NCI-H1436 treated with DMSO at 0.1 percent for 48 hours (cell line): ENCODE results near the gene ZDHHC24.
"Not testable (repeated sequence)": the region's sequence is repeated elsewhere in the genome, so short reads cannot be mapped to it uniquely, and the experiment has no call there.

ENCODE experiments used
- DNase-seq: peaks from one replicate; lab custom pipeline; 2025; lab: John Stamatoyannopoulos, UW

Gene ZDHHC24

DNA sequence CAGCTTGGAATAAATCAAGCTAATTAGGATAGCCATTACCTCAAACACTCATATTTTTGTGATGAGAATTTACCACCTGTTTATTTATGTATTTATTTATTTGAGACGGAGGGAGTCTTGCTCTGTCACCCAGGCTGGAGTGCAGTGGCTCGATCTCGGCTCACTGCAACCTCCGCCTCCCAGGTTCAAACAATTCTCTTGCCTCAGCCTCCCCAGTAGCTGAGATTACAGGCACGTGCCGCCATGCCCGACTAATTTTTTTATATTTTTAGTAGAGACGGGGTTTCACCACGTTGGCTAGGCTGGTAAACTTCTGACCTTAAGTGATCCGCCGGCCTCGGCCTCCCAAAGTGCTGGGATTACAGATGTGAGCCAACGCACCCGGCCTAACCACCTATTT is 896 bp downstream of the ZDHHC24 start:
- DNase-seq = not testable (repeated sequence)

DNA sequence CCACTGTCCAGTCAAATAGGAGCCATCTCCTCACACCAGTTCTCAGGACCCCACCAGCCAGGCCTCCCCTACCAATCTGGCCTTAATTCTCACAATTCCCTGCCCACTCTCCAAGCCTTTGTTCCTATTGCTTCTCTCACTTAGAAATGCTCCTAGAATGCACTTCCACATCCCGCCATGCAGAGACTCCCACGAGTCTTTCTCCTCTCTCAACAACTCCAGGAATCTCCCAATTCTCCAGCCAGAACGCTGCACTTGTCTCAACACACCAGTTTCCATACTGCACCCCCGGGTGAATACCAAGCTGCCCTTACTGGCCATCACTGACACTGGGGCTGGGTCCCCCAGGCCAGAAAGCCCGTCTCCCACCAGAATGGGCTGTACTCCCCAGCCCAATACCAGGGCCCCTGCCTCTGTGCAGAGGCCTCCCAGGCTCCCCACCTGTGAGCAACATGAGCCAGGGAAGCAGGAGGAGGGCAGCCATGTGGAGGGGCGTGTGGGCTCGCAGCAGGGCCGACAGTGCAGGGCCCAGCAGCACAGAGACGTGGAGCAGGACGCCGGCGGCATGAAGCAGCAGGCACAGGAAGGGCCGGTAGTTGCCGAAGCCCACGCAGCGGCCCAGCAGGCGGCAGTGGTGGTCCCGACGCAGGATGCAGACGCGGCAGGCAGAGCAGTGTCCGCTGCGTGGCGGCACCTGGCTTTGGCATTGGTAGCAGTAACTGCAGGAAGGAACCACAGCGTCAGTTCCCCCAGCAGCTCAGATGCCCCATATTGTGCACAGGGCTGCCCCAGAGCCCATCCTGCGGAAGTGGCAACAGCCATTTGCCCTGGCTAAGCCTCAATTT is 2.4 kb downstream of the ZDHHC24 start:
- DNase-seq = no peak

DNA sequence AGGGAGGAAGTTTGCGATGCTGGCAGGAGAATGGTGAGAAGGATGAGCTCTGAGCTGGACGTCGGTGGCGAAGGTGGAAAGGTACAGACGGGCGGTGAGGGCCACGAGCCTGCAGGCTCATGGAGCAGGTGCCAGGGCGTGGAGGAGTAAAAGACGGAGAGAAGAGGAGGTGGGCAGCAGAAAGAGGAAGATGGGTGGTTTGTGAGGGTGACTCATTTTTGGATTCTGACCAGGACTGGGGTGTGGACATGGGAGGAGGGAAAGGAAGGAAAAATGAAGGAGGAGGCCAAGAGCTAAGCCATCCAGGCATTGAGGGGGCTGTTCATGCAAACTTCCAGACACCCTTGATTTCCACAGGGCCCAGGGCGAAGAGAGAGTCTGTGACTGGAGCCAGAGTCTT is 3.5 kb downstream of the ZDHHC24 start:
- no peak for DNase-seq

DNA sequence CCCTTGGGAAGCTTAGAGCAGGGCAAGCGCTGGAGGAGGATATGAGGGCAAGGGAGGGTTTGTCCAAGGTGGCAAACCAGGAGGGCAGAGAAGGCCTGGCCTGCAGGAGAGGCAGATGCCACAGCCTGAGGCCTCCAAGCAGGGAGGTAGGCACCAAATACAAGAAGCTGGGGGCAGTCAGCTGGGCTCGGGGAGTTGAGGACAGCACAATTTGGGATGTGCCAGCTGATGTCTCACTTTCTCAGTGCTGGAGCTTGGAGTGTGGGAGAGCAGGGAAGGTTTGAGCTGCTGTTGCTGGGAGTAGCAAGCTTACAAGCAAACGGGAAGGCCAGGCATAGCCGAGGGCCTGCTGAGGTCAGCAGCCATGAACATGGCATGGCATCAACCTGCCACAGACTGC is 4.0 kb downstream of the ZDHHC24 start:
- no peak for DNase-seq

DNA sequence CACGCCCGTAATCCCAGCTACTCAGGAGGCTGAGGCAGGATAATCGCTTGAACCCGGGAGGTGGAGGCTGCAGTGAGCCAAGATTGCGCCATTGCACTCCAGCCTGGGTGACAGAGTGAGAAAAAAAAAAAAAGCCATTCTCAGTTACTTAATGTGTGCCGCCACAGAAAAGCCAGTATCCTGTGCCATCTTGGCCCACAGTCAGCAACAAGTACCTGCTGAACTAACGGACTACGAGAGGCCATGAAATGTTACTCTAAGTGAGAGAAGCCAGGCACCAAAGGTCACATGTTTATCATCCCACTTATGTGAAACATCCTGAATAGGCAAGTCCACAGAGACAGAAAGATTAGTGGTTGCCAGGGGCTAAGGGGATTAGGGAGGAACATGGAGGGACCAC is 5.2 kb downstream of the ZDHHC24 start:
- not testable (repeated sequence) for DNase-seq

DNA sequence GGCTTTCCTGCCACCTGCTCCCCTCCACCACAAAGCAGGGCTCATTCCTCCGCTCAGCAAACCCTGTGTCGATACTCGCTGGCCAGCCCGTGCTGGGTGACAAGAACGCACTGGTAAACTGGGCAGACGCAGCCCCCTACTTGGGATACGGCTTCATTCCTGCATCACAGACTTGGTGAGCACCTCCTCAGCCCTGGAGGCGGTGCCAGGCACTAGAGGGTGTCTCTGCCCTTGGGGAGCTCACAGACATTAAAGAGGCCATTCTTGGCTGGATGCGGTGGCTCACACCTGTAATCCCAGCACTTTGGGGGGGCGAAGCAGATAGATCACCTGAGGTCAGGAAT is 6.0 kb downstream of the ZDHHC24 start:
- DNase-seq = no peak

DNA sequence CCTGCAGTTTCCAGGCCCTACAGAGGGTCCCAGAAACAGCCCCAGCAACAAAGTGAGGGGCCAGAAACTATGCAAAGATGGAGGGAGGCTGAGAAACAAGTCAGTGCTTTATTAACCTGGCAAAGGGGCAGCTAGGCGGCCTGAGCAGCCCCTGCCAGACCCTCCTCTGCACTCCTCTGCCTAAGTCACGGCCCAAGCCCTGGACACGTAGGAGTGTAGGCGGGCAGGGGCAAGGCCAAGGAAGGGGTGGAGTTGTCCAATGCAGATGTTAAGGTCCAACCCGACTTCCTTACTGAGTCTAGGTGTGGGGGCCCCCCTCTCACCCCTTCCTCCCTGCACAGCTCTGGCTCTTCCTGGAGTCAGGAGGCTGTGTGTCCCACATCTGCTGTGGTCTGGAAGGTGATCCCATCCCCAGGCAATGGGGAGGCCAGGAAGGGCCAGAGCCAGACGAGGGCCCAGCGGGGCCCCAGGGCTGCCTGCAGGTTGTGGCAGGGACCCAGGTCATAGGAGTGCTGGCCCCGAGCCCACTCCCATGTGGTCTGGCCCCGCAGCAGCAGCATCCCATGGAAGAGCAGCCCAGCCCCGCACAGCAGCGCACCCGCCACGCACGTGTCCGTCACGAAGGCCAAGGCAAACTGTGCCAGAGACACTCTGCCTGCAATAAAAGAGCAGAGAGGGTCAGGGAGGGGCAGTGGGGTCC is 6.5 kb downstream of the ZDHHC24 start:
- DNase-seq = no peak

DNA sequence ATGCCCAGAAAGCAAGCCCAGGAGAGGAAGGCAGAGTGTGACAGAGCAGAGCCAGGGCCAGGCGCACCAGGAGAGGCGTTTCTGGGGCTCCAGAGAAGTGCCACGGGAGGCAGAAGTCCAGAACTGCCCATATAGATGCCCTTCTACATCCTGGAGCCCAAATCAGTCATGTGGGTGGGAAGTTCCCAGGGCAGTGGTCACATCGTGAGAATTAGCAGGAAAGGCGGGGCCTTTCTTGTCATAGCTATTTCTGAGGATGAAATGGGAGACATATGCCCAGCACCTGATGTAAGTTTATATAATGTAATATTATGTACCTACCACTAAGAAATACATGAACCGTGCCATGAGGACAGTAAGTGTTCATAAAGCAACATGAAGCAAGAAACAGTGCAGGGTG is 13.1 kb downstream of the ZDHHC24 start:
- DNase-seq = no peak

DNA sequence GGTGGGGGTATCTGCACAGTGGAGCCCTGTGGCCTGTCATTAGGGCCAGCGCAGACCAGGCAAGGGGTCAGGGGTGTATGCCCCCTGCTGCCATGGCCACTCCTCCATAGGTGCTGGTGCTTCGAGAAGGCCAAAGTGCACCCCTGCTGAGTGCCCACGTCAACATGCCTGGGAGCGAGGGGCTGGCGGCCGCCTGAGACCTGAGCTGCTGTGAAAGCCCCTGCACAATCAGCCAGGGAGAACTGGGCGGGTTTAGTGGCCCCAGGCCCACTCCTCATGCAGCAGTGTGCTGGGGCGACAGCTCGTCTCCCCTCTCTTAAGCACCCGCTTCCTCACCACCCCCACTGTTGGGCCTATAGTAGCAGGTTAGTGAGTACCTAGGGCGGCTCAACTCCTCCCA is 14.0 kb downstream of the ZDHHC24 start:
- no peak for DNase-seq

DNA sequence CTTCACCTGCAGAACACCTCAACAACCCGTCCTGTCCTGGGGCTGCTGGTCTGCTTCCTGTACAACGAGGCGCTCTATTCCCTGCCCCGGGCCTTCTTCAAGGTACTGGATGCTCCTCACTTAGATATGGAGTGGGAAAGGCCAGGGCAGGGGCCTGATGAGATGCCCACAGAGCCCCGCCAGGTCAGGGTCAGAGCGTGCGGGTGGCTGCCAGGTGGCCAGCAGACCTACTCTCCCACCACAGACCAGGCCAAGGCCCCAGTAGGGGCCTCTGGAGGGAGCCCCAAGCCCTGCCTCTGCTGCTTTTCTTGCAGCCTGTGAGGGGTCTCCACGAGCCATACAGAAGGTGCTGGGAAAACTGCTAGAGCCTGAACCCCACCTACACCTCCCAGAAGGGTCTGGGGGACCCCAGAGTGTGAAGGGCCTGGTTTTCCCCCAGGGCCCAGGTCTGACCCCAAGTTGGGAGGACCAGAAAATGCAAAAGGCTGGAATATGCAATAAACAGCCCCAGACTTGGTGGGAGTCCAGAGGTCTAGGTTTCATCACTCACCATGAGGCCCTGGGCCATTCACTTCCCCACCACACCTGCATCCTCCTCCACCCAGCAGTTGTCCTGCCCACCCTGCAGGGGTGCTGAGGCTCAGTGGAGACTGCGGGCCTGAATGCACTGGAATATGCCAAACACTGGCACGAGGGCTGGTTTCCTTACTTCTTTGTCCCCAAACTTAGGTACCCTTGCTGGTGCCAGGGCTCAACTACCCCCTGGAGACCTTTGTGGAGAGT is 14.7 kb downstream of the ZDHHC24 start:
- DNase-seq = no peak

DNA sequence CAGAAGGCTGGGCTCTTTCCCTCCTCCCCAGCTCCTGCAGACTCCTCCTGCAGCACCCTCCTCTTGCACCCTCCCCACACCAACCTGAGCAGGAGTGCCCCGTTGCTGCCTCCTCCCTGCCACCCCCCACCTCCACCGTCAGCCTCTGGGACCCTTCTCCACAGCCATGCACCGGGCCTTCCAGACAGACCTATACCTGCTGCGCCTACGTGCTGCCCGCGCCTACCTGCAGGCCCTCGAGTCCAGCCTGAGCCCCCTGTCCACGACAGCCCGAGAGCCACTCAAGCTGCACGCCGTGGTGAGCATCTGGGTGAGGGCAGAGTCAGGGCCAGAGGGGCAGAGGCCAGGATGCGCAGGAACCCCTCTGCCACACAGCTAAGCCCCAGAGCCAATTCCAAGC is 16.2 kb downstream of the ZDHHC24 start:
- no peak for DNase-seq

DNA sequence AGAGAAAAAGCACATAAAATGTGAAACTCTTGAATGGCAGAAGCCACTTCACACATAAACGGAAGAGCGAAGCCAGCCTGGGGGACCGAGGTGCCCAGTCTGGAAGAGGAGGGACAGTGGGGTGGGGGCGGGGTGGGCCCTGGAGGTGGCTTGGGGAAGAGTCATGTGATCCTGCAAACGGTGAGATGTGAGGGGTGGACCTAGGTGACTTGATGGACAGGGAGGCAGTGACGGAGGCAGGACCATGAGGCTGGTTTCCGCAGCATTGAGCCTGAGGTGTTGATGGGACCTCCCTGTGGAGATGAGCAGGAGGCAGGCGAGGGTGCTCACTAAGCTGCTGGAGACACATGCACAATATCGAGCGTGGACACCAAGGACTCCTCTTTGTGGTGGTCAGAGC is 16.8 kb downstream of the ZDHHC24 start:
- no peak for DNase-seq

DNA sequence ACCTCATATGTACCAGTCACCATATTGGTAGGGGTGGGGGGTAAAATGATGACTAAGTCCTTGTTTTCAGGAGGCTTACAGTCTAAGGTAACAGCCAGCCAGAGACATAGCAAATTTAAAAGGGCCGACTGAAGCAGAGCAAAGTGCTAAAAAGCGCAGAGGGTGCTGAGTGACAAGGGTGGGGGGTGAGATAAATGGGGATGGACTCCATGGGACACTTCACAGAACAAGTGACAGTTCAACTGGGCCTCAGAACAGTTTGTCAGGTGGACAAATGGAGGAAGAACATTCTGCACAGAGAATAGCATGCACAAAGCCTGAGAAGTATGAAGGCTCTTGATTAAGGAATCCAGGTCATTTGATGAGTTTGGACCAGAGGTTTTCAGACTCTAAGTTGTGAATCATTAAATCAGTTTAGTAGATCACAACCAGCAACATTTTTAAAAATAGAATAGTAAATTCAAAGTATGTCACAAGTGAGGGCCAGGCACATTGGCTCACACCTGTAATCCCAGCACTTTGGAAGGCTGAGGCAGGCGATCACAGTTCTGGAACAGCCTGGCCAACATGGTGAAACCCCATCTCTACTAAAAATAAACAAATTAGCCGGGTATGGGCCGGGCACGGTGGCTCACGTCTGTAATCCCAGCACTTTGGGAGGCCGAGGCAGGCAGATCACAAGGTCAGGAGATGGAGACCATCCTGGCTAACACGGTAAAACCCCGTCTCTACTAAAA is 21.4 kb downstream of the ZDHHC24 start:
- DNase-seq = no peak

DNA sequence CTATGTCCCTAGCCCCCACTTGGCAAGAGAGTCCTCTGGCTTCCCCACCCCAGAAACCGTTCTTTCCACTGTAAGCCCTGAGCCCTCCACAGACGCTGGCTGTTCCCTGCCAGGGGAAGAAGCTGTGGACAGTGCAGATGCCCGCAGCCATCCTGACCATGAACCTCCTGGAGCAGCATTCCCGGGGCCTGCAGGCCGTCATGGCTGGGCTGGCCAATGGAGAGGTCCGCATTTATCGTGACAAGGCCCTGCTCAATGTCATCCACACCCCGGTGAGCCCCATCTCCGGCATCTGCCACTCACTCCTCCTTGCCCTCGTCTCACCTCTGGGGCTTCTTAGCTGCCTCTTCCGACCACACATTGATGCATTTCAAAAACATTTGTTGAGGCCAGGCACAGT is 22.2 kb downstream of the ZDHHC24 start:
- DNase-seq = no peak

DNA sequence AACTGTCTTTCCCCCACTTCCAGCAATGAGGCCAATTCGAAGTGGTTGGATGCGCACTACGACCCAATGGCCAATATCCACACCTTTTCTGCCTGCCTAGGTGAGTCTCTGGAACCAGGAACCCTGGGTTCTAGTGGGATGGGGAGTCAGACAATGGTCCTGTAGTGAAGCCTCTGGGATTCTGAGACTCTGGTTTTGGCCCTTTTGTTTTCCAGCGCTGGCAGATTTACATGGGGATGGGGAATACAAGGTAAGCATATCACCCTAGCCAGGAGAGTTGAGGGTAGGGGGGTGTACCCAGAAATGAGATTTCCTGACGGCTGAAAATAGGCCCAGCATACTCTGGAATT is 34.9 kb downstream of the ZDHHC24 start:
- no peak for DNase-seq

DNA sequence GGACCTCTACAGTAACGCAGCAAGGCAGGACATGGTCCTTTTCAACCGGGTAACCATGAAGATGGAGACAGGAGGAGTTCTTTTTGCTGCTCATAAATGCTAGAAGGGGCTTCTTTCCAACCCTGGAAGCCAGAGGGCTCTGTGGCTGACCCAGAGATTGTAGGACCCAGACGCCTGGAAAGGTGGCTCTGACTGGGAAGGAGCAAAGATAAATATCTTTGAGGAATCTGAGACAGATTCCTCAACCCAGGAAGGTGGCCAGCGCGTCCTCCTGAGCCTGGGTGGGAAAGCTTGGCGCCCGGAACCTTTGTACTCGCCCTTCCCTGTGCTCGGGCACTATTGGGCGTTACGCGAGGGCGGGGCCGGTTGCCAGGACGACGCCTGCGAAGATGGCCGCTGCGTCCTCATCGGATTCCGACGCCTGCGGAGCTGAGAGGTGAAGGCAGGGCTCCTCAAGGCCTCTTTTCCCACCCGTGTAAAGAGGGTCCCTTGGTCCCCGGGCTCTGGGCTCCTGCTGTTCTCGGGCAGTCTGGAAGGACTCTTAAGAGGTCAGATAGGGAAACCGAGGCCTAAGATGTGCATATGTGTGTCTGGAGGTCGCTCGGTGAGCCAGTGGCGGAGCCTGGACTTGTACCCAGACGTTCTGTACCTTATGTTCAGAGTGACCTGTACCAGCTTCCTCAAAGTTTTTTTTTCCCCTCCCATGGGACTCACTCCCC is 35.4 kb downstream of the ZDHHC24 start, which contains the start of gene BBS1:
Gene BBS1 (plus strand): TSS at position 365 of the 719 bp plus-strand sequence. CDS start 25 bp downstream, at position 390.
- no peak for DNase-seq

DNA sequence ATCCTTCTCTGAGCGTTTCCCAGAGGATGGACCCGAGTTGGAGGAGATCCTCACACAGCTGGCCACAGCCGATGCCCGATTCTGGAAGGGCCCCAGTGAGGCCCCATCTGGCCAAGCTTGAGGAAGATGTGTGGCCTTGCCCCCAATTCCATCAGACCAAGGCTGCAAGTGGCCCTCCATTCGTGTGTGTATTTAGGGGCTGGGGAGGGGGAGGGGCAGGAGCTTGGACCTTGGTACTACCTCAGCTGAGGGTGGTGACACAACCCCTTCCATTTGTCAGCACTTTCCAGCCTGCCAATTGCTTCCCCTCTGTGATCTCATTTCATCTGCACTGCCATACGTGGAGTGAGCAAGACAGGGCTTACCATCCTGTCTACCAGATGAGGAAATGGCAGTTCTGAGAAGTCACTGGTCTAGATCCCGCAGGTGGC is 36.7 kb downstream of the ZDHHC24 start:
- DNase-seq = no peak

DNA sequence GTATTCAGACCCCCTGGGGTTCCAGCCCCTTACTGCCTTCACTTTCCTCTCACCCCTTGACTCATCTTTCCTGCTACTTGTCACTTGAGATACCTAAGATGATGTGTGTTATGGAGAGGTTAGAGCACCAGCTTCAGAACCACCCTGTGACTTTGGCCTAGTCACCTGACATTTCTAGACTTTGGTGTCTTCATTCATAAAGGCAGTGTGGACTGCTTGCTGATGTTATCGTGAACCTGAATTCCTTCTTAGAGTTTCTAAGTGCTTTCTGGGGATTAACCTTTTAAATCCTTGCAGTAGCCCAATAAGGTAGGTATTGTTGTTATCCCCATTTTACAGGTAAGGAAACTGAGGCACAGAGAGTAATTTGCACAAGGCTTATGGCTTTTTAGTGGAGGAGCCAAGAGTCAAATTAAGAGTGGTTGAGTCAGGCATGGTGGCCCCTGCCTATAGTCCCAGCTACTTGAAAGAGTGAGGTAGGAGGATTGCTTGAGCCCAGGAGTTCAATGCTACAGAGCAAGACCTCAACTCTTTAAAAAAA is 40.5 kb downstream of the ZDHHC24 start:
- DNase-seq = no peak

DNA sequence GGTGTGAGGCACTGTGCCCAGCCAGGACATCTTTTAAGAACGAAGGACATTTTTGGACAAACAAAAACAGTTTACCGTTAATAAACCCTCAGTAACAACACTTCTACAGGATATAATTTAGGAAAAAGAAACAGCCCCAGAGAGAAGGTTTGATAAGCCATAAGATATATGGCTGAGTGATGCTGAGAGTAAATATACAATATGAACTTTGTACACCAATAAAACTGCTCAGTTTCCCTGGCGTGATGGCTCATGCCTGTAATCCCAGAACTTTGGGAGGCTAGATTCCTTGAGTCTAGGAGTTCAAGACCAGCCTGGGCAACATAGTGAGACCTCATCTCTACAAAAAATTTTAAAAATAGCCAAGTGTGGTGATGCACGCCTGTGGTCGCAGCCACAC is 47.3 kb downstream of the ZDHHC24 start:
- DNase-seq = no peak

DNA sequence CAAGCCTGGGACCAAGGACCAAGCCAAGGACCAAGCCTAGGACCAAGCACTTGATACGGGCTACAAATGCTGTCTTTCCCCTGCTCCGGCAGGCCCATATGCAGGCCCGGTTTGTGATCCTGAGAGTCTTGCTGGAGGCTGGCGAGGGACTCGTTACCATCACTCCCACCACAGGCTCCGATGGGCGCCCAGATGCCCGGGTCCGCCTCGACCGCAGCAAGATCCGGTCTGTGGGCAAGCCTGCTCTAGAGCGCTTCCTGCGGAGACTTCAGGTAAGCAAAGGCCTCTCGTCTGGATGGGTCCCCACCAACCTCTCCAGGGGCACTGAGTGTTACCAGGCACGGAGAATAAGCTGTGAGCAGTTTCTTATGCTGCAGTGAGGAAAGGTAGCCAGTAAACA is 48.6 kb downstream of the ZDHHC24 start:
- DNase-seq = no peak

DNA sequence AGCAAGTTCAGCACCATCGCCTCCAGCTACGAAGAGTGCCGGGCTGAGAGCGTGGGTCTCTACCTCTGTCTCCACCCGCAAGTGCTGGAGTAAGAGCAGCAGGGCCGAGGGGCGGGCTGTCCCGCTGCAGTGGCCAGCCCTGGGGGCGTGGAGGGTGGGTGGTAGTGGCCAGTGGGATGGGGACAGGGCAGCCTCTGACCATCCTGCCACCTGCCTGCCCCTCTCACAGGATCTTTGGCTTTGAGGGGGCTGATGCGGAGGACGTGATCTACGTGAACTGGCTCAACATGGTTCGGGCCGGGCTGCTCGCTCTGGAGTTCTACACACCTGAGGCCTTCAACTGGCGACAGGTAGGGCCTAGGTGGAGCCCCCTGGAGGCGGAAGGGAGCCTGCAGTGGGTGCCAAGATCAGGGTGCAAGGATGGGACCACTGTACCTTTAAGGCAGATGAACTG is 50.4 kb downstream of the ZDHHC24 start:
- DNase-seq = no peak
